Transverse colon (tissue), 4 donors: Measurements from ENCODE around the gene CDS1.

Experiments
- CTCF ChIP-seq, 5 experiments: fragments of 200-600 bp in 3 of 5; fragments of 450-650 bp in 2 of 5; sonication (generic) in 3 of 5; IDR thresholded peaks; 1 replicate in 2 of 5; 2 replicates in 3 of 5; pipeline ENCODE4 v1.5.1; 2016 to 2017; ENCODE audit warnings: antibody characterized with exemption in 5 of 5, inconsistent platforms in 3 of 5, mild to moderate bottlenecking in 2 of 5, moderate library complexity in 1 of 5
- EP300 ChIP-seq: sonication (generic); formaldehyde crosslinking; IDR thresholded peaks from one replicate; pipeline ENCODE4 v1.6.1; 2017; ENCODE audit warnings: antibody characterized with exemption, low read depth
- POLR2A ChIP-seq: fragments of 450-650 bp; IDR thresholded peaks from one replicate; pipeline ENCODE4 v1.6.1; 2016; ENCODE audit warnings: antibody characterized with exemption, mild to moderate bottlenecking, moderate library complexity
- POLR2AphosphoS5 ChIP-seq, 3 donors: sonication (generic); formaldehyde crosslinking; IDR thresholded peaks; one replicate each; pipeline ENCODE4 v1.6.1; 2016; ENCODE audit warnings: antibody characterized with exemption in 3 of 3

- TF ChIP-seq CTCF (IDR thresholded peaks at IDR 0.05), result no peak
- no peak for TF ChIP-seq POLR2A
- no peak for TF ChIP-seq EP300
- no peak for TF ChIP-seq POLR2AphosphoS5 (IDR thresholded peaks at IDR 0.05)
Measured at GRCh38 chr4:84677995-84678394, 95.1 kb downstream of the CDS1 start.
